Stomach (tissue), 9 donors: ENCODE results near the gene ERCC6L2. TPM values are rescaled to one million over a fixed set of nuclear protein-coding genes. Genes with fewer than 3 reads are reported as not detected.

Experiments
- DNase-seq, 2 donors: peaks; one replicate each; pipeline versions ENCODE4 v3.0.0 to v3.0.0-alpha.2; 2013 to 2019
- H3K27ac ChIP-seq, 5 donors: fragments of 200-600 bp in 4 of 5; sonication (generic) in 4 of 5; one replicate each; pipeline ENCODE4 v1.5.1; 2013 to 2019; ENCODE audit warnings: mild to moderate bottlenecking in 1 of 5, moderate library complexity in 1 of 5
- H3K27me3 ChIP-seq, 3 donors: fragments of 200-600 bp; sonication (generic); one replicate each; pipeline ENCODE4 v1.5.1; 2017 to 2019; ENCODE audit warnings: mixed run types in 1 of 3
- H3K36me3 ChIP-seq, 4 donors: fragments of 200-600 bp; sonication (generic); 1 replicate in 3 of 4; 2 replicates in 1 of 4; pipeline ENCODE4 v1.5.1; 2016 to 2019
- H3K4me1 ChIP-seq, 4 donors: fragments of 200-600 bp; sonication (generic); one replicate each; pipeline ENCODE4 v1.5.1; 2016 to 2019
- H3K4me3 ChIP-seq, 4 donors: fragments of 200-600 bp; sonication (generic) in 3 of 4; one replicate each; pipeline ENCODE4 v1.5.1; 2016 to 2019; ENCODE audit warnings: mild to moderate bottlenecking in 1 of 4
- H3K9me3 ChIP-seq, 4 donors: fragments of 200-600 bp; sonication (generic); one replicate each; pipeline ENCODE4 v1.5.1; 2016 to 2019
- EP300 ChIP-seq: sonication (generic); formaldehyde crosslinking; IDR thresholded peaks from one replicate; pipeline ENCODE4 v1.6.1; 2017; ENCODE audit warnings: antibody characterized with exemption
- POLR2A ChIP-seq, 4 donors: fragments of 450-650 bp; IDR thresholded peaks; one replicate each; pipeline ENCODE4 v1.6.1; 2016; ENCODE audit warnings: antibody characterized with exemption in 4 of 4, control low read depth in 2 of 4, mild to moderate bottlenecking in 1 of 4, moderate library complexity in 1 of 4
- POLR2AphosphoS5 ChIP-seq, 3 donors: sonication (generic); formaldehyde crosslinking; IDR thresholded peaks; one replicate each; pipeline ENCODE4 v1.6.1; 2016; ENCODE audit warnings: antibody characterized with exemption in 3 of 3
- WGBS, 5 donors: extraction: QIAGEN DNeasy Blood & Tissue Kit in 3 of 5; methylation state at CpG; one replicate each; pipeline versions ENCODE4 v1.1.5 to v1.1.7; 2013 to 2018; 5-methylcytosine and 5-hydroxymethylcytosine counted together
- intact Hi-C: fragments of 100-400 bp; cut with DNase I; formaldehyde crosslinking; loops from one replicate; pipeline ENCODE4 v1.15.1; 2023; ENCODE audit warnings: low total_unique reads
- polyA plus RNA-seq, 3 donors: library from polyadenylated mRNA; stranded (reverse); fragments of 200-250 nt; gene quantifications; one replicate each; pipeline ENCODE4 v1.2.3, GENCODE V29; 2013
- total RNA-seq, 5 donors: library from RNA; depleted of rRNA; stranded (reverse); fragments of >200 nt; gene quantifications; one replicate each; pipeline versions ENCODE4 v1.1.0 to v1.2.3, GENCODE V29; 2014 to 2016
- TF ChIP-seq, protein P1 (sequence below), 7 experiments: fragments of 450-650 bp in 4 of 7; fragments of 200-600 bp in 3 of 7; sonication (generic) in 3 of 7; IDR thresholded peaks; one replicate each; pipeline ENCODE4 v1.5.1; 2016 to 2019; ENCODE audit warnings: antibody characterized with exemption in 7 of 7, control low read depth in 2 of 7, mild to moderate bottlenecking in 1 of 7
- donor health status: healthy with polysubstance abuse.
- donor health status: Bipolar disorder and iron deficiency.
- donor health status: healthy.

ERCC6L2 gene
- total and polyA plus RNA-seq, 8 donors = 3.9 to 218 (median 34.1) TPM

- Histone ChIP-seq H3K27ac (peak overlapping the region in 1 of 5 donors; percentile 7), H3K27me3 (no peaks in the 10 kb centered on the region), H3K9me3 (no peaks in the 10 kb centered on the region), H3K4me1 (peaks cover 0 to 67% (median 13%) of the 10 kb centered on the region in 4 donors), H3K4me3 (no peak overlapping the region), H3K36me3 (no peaks in the 10 kb centered on the region)
- intact Hi-C loops = no loop called here
- DNase-seq = no peak
- 76 to 94% (median 78%) methylated on average over 1 of the region's 1 CpG for WGBS, 5 donors
- TF ChIP-seq POLR2A (IDR thresholded peaks at IDR 0.05) (no peak), POLR2AphosphoS5 (IDR thresholded peaks at IDR 0.05) (no peak), EP300 (no peak)
- TF ChIP-seq, protein P1, sequence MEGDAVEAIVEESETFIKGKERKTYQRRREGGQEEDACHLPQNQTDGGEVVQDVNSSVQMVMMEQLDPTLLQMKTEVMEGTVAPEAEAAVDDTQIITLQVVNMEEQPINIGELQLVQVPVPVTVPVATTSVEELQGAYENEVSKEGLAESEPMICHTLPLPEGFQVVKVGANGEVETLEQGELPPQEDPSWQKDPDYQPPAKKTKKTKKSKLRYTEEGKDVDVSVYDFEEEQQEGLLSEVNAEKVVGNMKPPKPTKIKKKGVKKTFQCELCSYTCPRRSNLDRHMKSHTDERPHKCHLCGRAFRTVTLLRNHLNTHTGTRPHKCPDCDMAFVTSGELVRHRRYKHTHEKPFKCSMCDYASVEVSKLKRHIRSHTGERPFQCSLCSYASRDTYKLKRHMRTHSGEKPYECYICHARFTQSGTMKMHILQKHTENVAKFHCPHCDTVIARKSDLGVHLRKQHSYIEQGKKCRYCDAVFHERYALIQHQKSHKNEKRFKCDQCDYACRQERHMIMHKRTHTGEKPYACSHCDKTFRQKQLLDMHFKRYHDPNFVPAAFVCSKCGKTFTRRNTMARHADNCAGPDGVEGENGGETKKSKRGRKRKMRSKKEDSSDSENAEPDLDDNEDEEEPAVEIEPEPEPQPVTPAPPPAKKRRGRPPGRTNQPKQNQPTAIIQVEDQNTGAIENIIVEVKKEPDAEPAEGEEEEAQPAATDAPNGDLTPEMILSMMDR (IDR thresholded peaks at IDR 0.05) = no peak
These were observed 39.4 kb upstream of the ERCC6L2 start for GRCh38 chr9:95836072-95836471.

DNA sequence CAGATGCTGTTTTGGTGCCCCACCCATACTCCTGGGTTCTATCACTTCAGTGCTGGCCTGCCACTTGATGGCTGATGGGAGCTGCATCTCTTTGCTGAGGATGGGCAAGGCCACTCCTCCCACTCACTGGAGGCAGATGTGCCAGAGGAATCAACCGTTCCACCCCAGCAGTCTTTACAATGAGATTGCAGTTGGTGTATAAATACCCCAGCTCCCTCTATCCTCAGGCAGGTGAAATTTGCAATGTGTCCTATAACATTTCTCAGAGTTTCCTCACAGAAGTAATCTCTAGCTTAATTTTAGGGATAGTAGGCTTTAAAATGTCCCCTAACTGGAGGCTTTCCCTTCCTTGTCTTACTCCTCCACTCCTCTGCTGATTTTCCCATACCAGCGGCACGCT is 36.5 kb upstream of the ERCC6L2 start:
- TF ChIP-seq POLR2A (IDR thresholded peaks at IDR 0.05) = no peak
- TF ChIP-seq EP300 = no peak
- no peak for TF ChIP-seq POLR2AphosphoS5 (IDR thresholded peaks at IDR 0.05)
- TF ChIP-seq, protein P1 (IDR thresholded peaks at IDR 0.05) = no peak
- H3K9me3 ChIP-seq = no peaks in the 10 kb centered on the region
- WGBS, 5 donors = 95 to 99% (median 97%) methylated on average over 3 of the region's 3 CpGs
- H3K4me3 ChIP-seq = no peak overlapping the region
- no peaks in the 10 kb centered on the region for H3K27me3 ChIP-seq
- no peak for DNase-seq
- intact Hi-C loops = no loop called here
- H3K27ac ChIP-seq = no peak overlapping the region
- H3K4me1 ChIP-seq = peaks cover 0 to 40% (median 13%) of the 10 kb centered on the region in 4 donors
- no peaks in the 10 kb centered on the region for H3K36me3 ChIP-seq

GRCh38 chr9:95840074-95840473 is 35.4 kb upstream of the ERCC6L2 start:
- Histone ChIP-seq H3K9me3 (no peaks in the 10 kb centered on the region), H3K27me3 (no peaks in the 10 kb centered on the region), H3K4me1 (peaks cover 0 to 29% (median 9%) of the 10 kb centered on the region in 4 donors), H3K36me3 (no peaks in the 10 kb centered on the region), H3K4me3 (no peak overlapping the region), H3K27ac (no peak overlapping the region)
- TF ChIP-seq POLR2AphosphoS5 (IDR thresholded peaks at IDR 0.05) (no peak), POLR2A (IDR thresholded peaks at IDR 0.05) (no peak), EP300 (no peak)
- TF ChIP-seq, protein P1 (IDR thresholded peaks at IDR 0.05) = no peak
- intact Hi-C loops = no loop called here
- DNase-seq = peak in 1 of 2 donors; percentile 22
- WGBS, 5 donors = 64 to 78% (median 68%) methylated on average over 2 of the region's 2 CpGs

GRCh38 chr9:95841377-95841776 is 34.1 kb upstream of the ERCC6L2 start:
- Histone ChIP-seq H3K27me3 (no peaks in the 10 kb centered on the region), H3K4me1 (peaks cover 0 to 18% (median 5%) of the 10 kb centered on the region in 4 donors), H3K9me3 (no peaks in the 10 kb centered on the region), H3K27ac (no peak overlapping the region), H3K36me3 (no peaks in the 10 kb centered on the region), H3K4me3 (no peak overlapping the region)
- intact Hi-C loops = no loop called here
- DNase-seq = no peak
- no peak for TF ChIP-seq POLR2AphosphoS5 (IDR thresholded peaks at IDR 0.05)
- TF ChIP-seq, protein P1 (IDR thresholded peaks at IDR 0.05) = no peak
- WGBS, 5 donors = 82 to 95% (median 89%) methylated on average over 3 of the region's 3 CpGs
